SK-N-SH (cell line): ENCODE measurements around the gene WDR35. TPM values are rescaled to one million over a fixed set of nuclear protein-coding genes. Genes with fewer than 3 reads are reported as not detected.

ENCODE experiments used
- CTCF ChIA-PET: fragments of 300-600, 350-600 bp; formaldehyde crosslinking; extraction: SDS; loops from one replicate; lab custom pipeline; 2021; lab: Yijun Ruan, JAX
- POLR2A ChIA-PET: fragments of 350-600 bp; sonication (Branson Sonifier 250); formaldehyde crosslinking; extraction: SDS; loops from one replicate; lab custom pipeline; 2020; ENCODE audit warnings: antibody characterized with exemption, inconsistent platforms; lab: Yijun Ruan, JAX
- DNase-seq: peaks from one replicate; pipeline ENCODE4 v3.0.0; 2012
- H2AFZ ChIP-seq: fragments of 200-600 bp; sonication (generic); 2 replicates; pipeline ENCODE4 v1.8.1; 2016; ENCODE audit warnings: antibody characterized with exemption, mild to moderate bottlenecking, low read depth
- H3F3A ChIP-seq: fragments of 200-600 bp; sonication (generic); replicated peaks from 2 replicates; pipeline ENCODE3; 2016; ENCODE audit warnings: antibody characterized with exemption, mild to moderate bottlenecking; ENCODE audit not compliant: insufficient read depth
- H3K27ac ChIP-seq, 2 experiments: fragments of 200-500 bp in 1 of 2; fragments of 200-600 bp in 1 of 2; sonication (Bioruptor generic) in 1 of 2; sonication (generic), shearing (Covaris generic) in 1 of 2; 2 replicates each; pipeline versions ENCODE4 v1.5.1 to v1.6.1; 2014 to 2016; ENCODE audit warnings: low read depth in 2 of 2, inconsistent platforms in 1 of 2, low read length in 1 of 2, mild to moderate bottlenecking in 1 of 2, mixed read lengths in 1 of 2
- H3K27me3 ChIP-seq: fragments of 200-600 bp; sonication (generic), shearing (Covaris generic); 2 replicates; pipeline ENCODE4 v1.6.1; 2016; ENCODE audit warnings: mixed run types; ENCODE audit not compliant: insufficient read depth
- H3K36me3 ChIP-seq, 2 experiments: fragments of 200-500 bp in 1 of 2; fragments of 200-600 bp in 1 of 2; sonication (Bioruptor generic) in 1 of 2; sonication (generic) in 1 of 2; replicated peaks in 1 of 2; 2 replicates each; pipeline versions ENCODE3 to v1.5.1; 2014 to 2016; ENCODE audit warnings: low read length in 1 of 2, mild to moderate bottlenecking in 1 of 2; ENCODE audit not compliant: insufficient read depth in 2 of 2, control insufficient read depth in 1 of 2
- H3K4me1 ChIP-seq, 2 experiments: fragments of 200-500 bp in 1 of 2; fragments of 200-600 bp in 1 of 2; sonication (Bioruptor generic) in 1 of 2; sonication (generic), shearing (Covaris generic) in 1 of 2; 2 replicates each; pipeline versions ENCODE4 v1.5.1 to v1.6.1; 2014 to 2016; ENCODE audit warnings: low read depth in 1 of 2, low read length in 1 of 2, mixed run types in 1 of 2; ENCODE audit not compliant: insufficient read depth in 2 of 2, control insufficient read depth in 1 of 2
- H3K4me2 ChIP-seq: fragments of 200-600 bp; sonication (generic), shearing (Covaris generic); 2 replicates; pipeline ENCODE4 v1.6.1; 2017; ENCODE audit warnings: mixed run types
- H3K4me3 ChIP-seq, 2 experiments: fragments of 200-500 bp in 1 of 2; fragments of 200-600 bp in 1 of 2; sonication (Bioruptor generic) in 1 of 2; sonication (generic), shearing (Covaris generic) in 1 of 2; 2 replicates each; pipeline versions ENCODE4 v1.5.1 to v1.8.1; 2014 to 2016; ENCODE audit warnings: low read depth in 2 of 2, inconsistent platforms in 1 of 2, low read length in 1 of 2, mild to moderate bottlenecking in 1 of 2, mixed read lengths in 1 of 2, moderate library complexity in 1 of 2
- H3K79me2 ChIP-seq: fragments of 200-600 bp; sonication (generic); 2 replicates; pipeline ENCODE4 v1.8.1; 2017; ENCODE audit warnings: mild to moderate bottlenecking; ENCODE audit not compliant: insufficient read depth
- H3K9ac ChIP-seq: fragments of 200-600 bp; sonication (generic); 2 replicates; pipeline ENCODE4 v1.6.1; 2017; ENCODE audit warnings: mixed run types
- H3K9me2 ChIP-seq: fragments of 200-600 bp; sonication (generic); 2 replicates; pipeline ENCODE4 v1.6.1; 2017; ENCODE audit warnings: mixed run types
- H3K9me3 ChIP-seq: fragments of 200-600 bp; sonication (generic); 2 replicates; pipeline ENCODE4 v1.6.1; 2017; ENCODE audit warnings: mixed run types, mild to moderate bottlenecking, moderate library complexity
- H4K20me1 ChIP-seq: fragments of 200-600 bp; sonication (generic); 2 replicates; pipeline ENCODE4 v1.6.1; 2017; ENCODE audit warnings: mild to moderate bottlenecking, mixed run types; ENCODE audit not compliant: insufficient read depth
- ELF1 ChIP-seq: IDR thresholded peaks from 2 replicates; pipeline ENCODE4 v1.4.0; 2012
- FOSL2 ChIP-seq: IDR thresholded peaks from 2 replicates; pipeline ENCODE4 v1.4.0; 2012; ENCODE audit warnings: low read depth, mild to moderate bottlenecking, moderate library complexity, borderline replicate concordance
- FOXJ3 ChIP-seq: sonication (generic); formaldehyde crosslinking; IDR thresholded peaks from 2 replicates; pipeline ENCODE4 v1.5.1; 2020; ENCODE audit warnings: mild to moderate bottlenecking, missing genetic modification reagents
- FOXM1 ChIP-seq: IDR thresholded peaks from 2 replicates; pipeline ENCODE4 v1.4.0; 2012; ENCODE audit warnings: low read depth, mild to moderate bottlenecking
- GATA2 ChIP-seq: sonication (generic); formaldehyde crosslinking; IDR thresholded peaks from 2 replicates; pipeline ENCODE4 v1.5.0; 2020; ENCODE audit warnings: mild to moderate bottlenecking, missing genetic modification reagents
- NFIC ChIP-seq: IDR thresholded peaks from 2 replicates; pipeline ENCODE4 v1.4.0; 2012; ENCODE audit warnings: borderline replicate concordance
- RXRA ChIP-seq: IDR thresholded peaks from 2 replicates; pipeline ENCODE4 v1.4.0; 2012; ENCODE audit warnings: low read depth, mild to moderate bottlenecking, borderline replicate concordance
- TCF12 ChIP-seq: IDR thresholded peaks from 2 replicates; pipeline ENCODE4 v1.4.0; 2012
- TEAD4 ChIP-seq: IDR thresholded peaks from 2 replicates; pipeline ENCODE4 v1.4.0; 2012; ENCODE audit warnings: mild to moderate bottlenecking, borderline replicate concordance; ENCODE audit not compliant: insufficient read depth
- WGBS: methylation state at CpG from one replicate; pipeline ENCODE4 v1.1.6; 2017; ENCODE audit warnings: low lambda C conversion rate; 5-methylcytosine and 5-hydroxymethylcytosine counted together
- polyA plus RNA-seq, 3 experiments: library from polyadenylated mRNA; depleted of rRNA; stranded (reverse); fragments of >200 nt; gene quantifications; 2 replicates each; pipeline ENCODE4 v1.2.3, GENCODE V29; 2012
- TF ChIP-seq, protein P1 (sequence below): IDR thresholded peaks from 2 replicates; pipeline ENCODE4 v1.6.1; 2012; ENCODE audit warnings: mild to moderate bottlenecking, low read depth, low read length, moderate library complexity
- TF ChIP-seq, protein P2 (sequence below): IDR thresholded peaks from 2 replicates; pipeline ENCODE4 v1.4.0; 2012; ENCODE audit warnings: low read depth

Gene WDR35
- polyA plus RNA-seq, 1 of the 3 experiments (the other 2 are of a cell fraction): 8.6 TPM

DNA sequence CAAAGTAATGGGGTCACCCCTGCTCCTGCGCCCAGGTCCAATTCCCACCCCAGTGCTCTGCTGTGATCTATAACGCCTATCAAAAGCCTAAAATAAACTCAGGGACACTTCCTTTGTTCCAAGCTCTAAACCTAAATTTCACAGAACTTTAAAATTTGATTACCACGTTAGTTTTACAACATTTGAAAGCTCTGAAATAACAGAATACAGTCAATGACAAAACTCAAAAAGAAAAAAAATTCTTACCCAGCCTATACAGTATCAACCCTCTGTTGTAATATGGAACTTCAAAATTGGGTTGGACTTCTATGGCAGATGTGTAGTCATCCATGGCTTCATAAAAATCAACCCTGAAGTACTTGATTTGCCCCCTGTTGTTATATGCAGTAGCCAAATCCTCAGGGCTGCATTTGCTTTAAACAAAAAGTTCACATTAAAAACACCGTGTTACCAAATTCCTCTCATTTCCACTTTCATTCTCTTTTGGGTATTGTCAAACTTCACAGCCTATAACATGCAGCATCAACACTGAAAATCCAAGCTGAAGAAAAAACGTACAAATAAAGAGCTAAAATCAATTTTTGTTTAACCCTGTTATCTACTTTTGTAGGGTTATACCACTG is 92.2 kb downstream of the WDR35 start:
- TF ChIP-seq, protein P1, sequence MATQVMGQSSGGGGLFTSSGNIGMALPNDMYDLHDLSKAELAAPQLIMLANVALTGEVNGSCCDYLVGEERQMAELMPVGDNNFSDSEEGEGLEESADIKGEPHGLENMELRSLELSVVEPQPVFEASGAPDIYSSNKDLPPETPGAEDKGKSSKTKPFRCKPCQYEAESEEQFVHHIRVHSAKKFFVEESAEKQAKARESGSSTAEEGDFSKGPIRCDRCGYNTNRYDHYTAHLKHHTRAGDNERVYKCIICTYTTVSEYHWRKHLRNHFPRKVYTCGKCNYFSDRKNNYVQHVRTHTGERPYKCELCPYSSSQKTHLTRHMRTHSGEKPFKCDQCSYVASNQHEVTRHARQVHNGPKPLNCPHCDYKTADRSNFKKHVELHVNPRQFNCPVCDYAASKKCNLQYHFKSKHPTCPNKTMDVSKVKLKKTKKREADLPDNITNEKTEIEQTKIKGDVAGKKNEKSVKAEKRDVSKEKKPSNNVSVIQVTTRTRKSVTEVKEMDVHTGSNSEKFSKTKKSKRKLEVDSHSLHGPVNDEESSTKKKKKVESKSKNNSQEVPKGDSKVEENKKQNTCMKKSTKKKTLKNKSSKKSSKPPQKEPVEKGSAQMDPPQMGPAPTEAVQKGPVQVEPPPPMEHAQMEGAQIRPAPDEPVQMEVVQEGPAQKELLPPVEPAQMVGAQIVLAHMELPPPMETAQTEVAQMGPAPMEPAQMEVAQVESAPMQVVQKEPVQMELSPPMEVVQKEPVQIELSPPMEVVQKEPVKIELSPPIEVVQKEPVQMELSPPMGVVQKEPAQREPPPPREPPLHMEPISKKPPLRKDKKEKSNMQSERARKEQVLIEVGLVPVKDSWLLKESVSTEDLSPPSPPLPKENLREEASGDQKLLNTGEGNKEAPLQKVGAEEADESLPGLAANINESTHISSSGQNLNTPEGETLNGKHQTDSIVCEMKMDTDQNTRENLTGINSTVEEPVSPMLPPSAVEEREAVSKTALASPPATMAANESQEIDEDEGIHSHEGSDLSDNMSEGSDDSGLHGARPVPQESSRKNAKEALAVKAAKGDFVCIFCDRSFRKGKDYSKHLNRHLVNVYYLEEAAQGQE: no peak
- Histone ChIP-seq H3K27ac (no peak overlapping the region), H3K27me3 (no peaks in the 10 kb centered on the region), H3K9ac (no peak overlapping the region; the same call in 1 of the 2 replicates), H3K4me3 (0 out of 4 replicates have a peak overlapping the region, but pooled peaks of 1 of the 2 experiments have one; percentile 33), H3K36me3 (peaks cover 26 to 28% of the 10 kb centered on the region in 2 experiments), H3K9me3 (no peaks in the 10 kb centered on the region), H3K9me2 (no peaks in the 10 kb centered on the region), H3K4me1 (peaks cover 24 to 33% of the 10 kb centered on the region in 2 experiments; a peak in 3 of 4 replicates), H4K20me1 (peaks cover 13% of the 10 kb centered on the region; the same call in 1 of the 2 replicates), H3K79me2 (peaks cover 88% of the 10 kb centered on the region), H3K4me2 (peak overlapping the region; percentile 44), H2AFZ (no peak overlapping the region), H3F3A (peaks cover 3% of the 10 kb centered on the region)
- WGBS: 86% methylated on average over 5 of the region's 5 CpGs
- CTCF ChIA-PET: interaction anchor here (1.2 kb wide), 1 partner anchor 35 kb away, joined by 3 read pairs; no protein-coding TSS in a partner anchor
- DNase-seq: no peak
- POLR2A ChIA-PET: no interaction called here

- H3K27ac ChIP-seq: peak overlapping the region in 1 of 2 experiments; percentile 5; a peak in 1 of 4 replicates
- H3K36me3 ChIP-seq: peaks cover 26 to 28% of the 10 kb centered on the region in 2 experiments
- H3K9me2 ChIP-seq: no peaks in the 10 kb centered on the region
- 82% methylated on average over 3 of the region's 3 CpGs for WGBS
- H3K79me2 ChIP-seq: peaks cover 72% of the 10 kb centered on the region
- TF ChIP-seq FOSL2 (0 out of 2 replicates have a peak, but pooled peaks have one; percentile 5), FOXM1 (no peak)
- TF ChIP-seq, all 33 proteins: peak for 1
- H3K4me2 ChIP-seq: peak overlapping the region; percentile 25
- H3K4me1 ChIP-seq: peaks cover 24 to 27% of the 10 kb centered on the region in 2 experiments; a peak in 3 of 4 replicates
- H3K4me3 ChIP-seq: no peak overlapping the region
- H4K20me1 ChIP-seq: peaks cover 13% of the 10 kb centered on the region; the same call in 1 of the 2 replicates
- no peaks in the 10 kb centered on the region for H3K27me3 ChIP-seq
- no peaks in the 10 kb centered on the region for H3K9me3 ChIP-seq
- CTCF ChIA-PET: no interaction called here
- H2AFZ ChIP-seq: no peak overlapping the region
- 0 out of 2 replicates have a peak overlapping the region, but pooled peaks have one; percentile 7 for H3K9ac ChIP-seq
- H3F3A ChIP-seq: peaks cover 3% of the 10 kb centered on the region
- POLR2A ChIA-PET: no interaction called here
- DNase-seq: no peak
Observed at GRCh38 chr2:19895535-19895934, 94.4 kb downstream of the WDR35 start.

DNA sequence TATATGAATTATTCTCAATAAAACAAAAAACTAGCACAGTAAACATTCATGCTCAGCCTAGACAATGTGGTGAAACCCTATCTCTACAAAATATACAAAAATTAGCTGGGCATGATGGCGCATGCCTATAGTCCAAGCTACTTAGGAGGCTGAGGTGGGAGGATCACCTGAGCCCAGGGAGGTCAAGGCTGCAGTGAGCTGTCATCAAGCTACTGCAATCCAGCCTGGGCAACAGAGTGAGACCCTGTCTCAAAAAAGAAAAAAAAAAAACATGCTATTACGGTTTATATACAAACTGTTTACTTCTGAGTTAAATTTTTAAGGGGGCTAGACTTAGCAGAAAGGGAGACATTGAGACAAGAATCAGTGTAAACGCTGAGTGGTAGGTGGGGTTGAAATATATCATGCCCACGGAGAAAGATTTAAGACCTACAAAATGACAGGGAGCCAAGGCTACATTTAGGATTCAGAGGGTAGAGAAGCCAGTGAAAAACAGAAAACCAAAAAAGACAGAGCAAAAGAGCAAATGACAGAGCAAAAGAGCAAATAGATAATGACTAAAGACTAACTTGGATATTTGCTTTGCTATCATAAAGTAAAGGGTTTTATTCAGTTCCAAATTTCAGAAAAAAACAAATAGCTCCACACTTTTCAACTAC is 95.6 kb downstream of the WDR35 start:
- Histone ChIP-seq H3K4me1 (peaks cover 17 to 24% of the 10 kb centered on the region in 2 experiments; a peak in 3 of 4 replicates), H3K27me3 (no peaks in the 10 kb centered on the region), H3K9ac (no peak overlapping the region), H3K27ac (no peak overlapping the region), H3K36me3 (peaks cover 26 to 28% of the 10 kb centered on the region in 2 experiments), H3K4me3 (no peak overlapping the region), H3K4me2 (no peak overlapping the region), H3K9me2 (no peaks in the 10 kb centered on the region), H2AFZ (no peak overlapping the region), H3K79me2 (peaks cover 62% of the 10 kb centered on the region), H3K9me3 (no peaks in the 10 kb centered on the region), H3F3A (peaks cover 3% of the 10 kb centered on the region), H4K20me1 (peaks cover 13% of the 10 kb centered on the region; the same call in 1 of the 2 replicates)
- no peak for DNase-seq
- ChIA-PET POLR2A (no interaction called here), CTCF (interaction anchor here (1.3 kb wide), 1 partner anchor 27 kb away, joined by 3 read pairs; no protein-coding TSS in a partner anchor)
- WGBS: 93% methylated on average over 4 of the region's 4 CpGs
- TF ChIP-seq FOSL2: no peak
- TF ChIP-seq NFIC: no peak
- TF ChIP-seq RXRA: no peak
- TF ChIP-seq FOXJ3: no peak
- TF ChIP-seq, protein P1: no peak
- TF ChIP-seq GATA2 (CRISPR knock-in tag): no peak
- TF ChIP-seq TEAD4: no peak
- TF ChIP-seq, protein P2, sequence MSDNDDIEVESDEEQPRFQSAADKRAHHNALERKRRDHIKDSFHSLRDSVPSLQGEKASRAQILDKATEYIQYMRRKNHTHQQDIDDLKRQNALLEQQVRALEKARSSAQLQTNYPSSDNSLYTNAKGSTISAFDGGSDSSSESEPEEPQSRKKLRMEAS: no peak
- TF ChIP-seq ELF1: no peak
- no peak for TF ChIP-seq TCF12
